Astrocyte of the cerebellum (primary cell): ENCODE measurements around the gene NOS2.
"Not testable (repeated sequence)": the region's sequence is repeated elsewhere in the genome, so short reads cannot be mapped to it uniquely, and the experiment has no call there.

Experiments used
- DNase-seq: peaks from one replicate; pipeline ENCODE4 v3.0.0-alpha.2; 2011; ENCODE audit warnings: low read depth
- H3K4me3 ChIP-seq: 2 replicates; pipeline ENCODE4 v1.5.1; 2011; ENCODE audit warnings: mild to moderate bottlenecking, low read depth, low read length, moderate library complexity
- in situ Hi-C: cut with HindIII; loops from 2 replicates; pipeline ENCODE4 v1.10.0; 2017; ENCODE audit warnings: low sequenced_read_pairs
- TF ChIP-seq, protein P1 (sequence below): IDR thresholded peaks from 2 replicates; pipeline ENCODE4 v1.5.1; 2012; ENCODE audit warnings: low read length, low read depth, moderate library complexity, mild to moderate bottlenecking; ENCODE audit errors: missing control alignments

The NOS2 gene

DNA sequence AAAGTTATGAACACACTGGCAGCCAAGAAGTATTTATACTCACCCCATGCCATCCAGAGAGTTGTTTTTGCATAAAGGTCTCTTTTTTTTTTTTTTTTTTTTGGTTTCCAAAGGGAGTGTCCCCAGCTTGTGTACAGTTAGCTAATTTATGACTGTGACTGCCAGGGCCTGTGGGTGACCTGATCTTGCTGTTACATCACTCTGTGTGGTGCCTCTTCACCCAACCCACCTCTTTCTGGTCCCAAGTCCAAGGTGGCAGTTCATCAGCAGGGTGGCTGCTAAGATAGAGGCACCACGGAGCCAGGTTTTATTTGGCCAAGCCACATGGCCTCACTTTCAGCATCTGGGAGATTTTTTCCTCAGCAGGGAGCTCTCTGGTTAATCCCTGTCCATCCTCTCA, at the start of gene NOS2:
Gene NOS2, minus strand, starts transcription at position 8 of the 400 bp plus-strand sequence. CDS start 1,720 bp downstream, outside the sequence.
- in situ Hi-C loops = no loop called here
- no peak for DNase-seq
- no peak within 1 kb of the TSS for H3K4me3 ChIP-seq
- TF ChIP-seq, protein P1, sequence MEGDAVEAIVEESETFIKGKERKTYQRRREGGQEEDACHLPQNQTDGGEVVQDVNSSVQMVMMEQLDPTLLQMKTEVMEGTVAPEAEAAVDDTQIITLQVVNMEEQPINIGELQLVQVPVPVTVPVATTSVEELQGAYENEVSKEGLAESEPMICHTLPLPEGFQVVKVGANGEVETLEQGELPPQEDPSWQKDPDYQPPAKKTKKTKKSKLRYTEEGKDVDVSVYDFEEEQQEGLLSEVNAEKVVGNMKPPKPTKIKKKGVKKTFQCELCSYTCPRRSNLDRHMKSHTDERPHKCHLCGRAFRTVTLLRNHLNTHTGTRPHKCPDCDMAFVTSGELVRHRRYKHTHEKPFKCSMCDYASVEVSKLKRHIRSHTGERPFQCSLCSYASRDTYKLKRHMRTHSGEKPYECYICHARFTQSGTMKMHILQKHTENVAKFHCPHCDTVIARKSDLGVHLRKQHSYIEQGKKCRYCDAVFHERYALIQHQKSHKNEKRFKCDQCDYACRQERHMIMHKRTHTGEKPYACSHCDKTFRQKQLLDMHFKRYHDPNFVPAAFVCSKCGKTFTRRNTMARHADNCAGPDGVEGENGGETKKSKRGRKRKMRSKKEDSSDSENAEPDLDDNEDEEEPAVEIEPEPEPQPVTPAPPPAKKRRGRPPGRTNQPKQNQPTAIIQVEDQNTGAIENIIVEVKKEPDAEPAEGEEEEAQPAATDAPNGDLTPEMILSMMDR = no peak

DNA sequence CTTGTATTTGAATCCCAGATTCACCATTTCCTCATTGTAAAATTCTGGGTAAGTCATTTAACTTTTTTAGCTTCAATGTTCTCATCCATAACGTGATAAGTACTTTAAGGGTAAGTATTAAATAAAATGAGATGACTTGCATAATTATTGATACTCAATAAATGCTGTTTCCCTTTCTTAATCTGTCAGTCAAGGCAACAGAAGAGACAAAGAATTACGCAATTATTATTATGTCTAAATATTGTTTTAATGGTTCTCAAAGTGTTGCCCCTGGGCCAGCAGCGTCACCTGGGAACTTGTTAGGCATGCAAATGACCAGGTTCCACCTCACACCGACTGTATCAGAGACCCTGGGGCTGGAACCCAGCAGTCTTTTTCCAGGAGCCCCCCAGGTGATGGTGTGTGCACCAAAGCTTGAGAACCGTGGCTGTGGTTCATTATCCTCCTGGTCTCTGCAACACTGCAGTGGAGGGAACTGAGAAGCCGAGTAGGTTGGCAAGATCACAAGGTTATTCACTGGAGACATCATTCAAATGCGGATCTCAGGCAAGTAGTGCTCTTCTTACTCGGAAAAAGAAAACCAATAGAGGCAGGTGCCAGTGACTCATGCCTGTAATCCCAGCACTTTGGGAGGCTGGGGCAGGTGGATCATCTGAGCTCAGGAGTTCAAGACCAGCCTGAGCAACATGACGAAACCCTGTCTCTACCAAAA, 49.3 kb upstream of the NOS2 start:
- no peak overlapping the region for H3K4me3 ChIP-seq
- DNase-seq = no peak
- TF ChIP-seq, protein P1 = no peak
- in situ Hi-C loops = no loop called here

DNA sequence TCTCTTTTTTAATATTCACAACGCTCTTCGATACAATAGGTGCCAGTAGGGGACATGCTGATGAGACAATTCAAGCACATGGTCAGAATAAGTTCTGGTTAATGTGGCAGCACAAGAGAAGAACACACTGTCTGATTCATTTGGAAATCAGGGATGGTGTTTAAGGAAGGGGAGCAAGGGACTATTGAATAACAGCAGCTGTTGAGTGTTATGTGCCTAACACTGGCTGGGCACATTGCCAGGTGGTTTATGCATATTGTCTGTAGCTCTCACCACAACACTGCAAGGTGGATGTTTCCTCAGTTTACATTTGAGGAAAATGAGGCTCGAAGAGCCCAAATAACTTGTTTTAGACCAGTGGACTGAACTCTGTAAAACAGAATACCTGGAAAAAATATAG, 48.6 kb upstream of the NOS2 start:
- TF ChIP-seq, protein P1 = no peak
- no peak overlapping the region for H3K4me3 ChIP-seq
- in situ Hi-C loops = no loop called here
- DNase-seq = no peak

DNA sequence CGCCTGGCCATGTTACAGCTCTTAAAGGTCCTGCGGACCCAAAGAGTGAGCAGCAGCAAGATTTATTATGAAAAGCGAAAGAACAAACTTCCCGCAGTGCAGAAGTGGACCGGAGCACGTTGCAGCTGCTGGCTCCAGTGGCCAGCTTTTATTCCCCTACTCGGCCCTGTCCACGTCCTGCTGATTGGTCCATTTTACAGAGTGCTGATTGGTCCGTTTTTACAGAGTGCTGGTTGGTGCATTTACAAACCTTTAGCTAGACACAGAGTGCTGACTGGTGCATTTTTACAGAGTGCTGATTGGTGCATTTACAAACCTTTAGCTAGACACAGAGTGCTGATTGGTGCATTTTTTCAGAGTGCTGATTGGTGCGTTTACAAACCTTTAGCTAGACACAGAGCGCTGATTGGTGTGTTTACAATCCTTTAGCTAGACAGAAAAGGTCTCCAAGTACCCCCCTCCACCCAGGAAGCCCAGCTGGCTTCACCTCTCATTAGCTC, 46.5 kb upstream of the NOS2 start:
- DNase-seq, H3K4me3 ChIP-seq, in situ Hi-C loops: not testable (repeated sequence)

DNA sequence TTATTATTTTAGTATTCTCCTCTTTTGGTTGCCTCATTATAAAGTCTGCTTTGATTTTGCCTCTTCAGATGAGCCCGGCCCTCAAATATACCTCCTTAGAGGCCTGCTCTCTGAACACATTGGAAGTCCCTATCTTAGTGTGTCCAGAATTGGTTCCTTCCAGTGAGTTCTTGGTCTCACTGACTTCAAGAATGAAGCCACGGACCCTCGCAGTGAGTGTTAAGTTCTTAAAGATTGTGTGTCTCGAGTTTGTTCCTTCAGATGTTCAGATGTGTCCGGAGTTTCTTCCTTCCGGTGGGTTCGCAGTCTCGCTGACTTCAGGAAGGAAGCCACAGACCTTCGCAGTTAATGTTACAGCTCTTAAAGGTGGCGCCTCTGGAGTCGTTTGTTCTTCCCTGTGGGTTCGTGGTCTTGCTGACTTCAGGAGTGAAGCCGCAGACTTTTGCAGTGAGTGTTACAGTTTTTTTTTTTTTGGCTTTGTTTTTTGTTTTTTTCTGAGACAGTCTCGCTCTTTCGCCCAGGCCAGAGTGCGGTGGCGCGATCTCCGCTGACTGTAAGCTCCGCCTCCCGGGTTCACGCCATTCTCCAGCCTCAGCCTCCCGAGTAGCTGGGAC, 45.8 kb upstream of the NOS2 start:
- DNase-seq = no peak
- H3K4me3 ChIP-seq = no peak overlapping the region
- TF ChIP-seq, protein P1 = no peak
- in situ Hi-C loops = no loop called here

DNA sequence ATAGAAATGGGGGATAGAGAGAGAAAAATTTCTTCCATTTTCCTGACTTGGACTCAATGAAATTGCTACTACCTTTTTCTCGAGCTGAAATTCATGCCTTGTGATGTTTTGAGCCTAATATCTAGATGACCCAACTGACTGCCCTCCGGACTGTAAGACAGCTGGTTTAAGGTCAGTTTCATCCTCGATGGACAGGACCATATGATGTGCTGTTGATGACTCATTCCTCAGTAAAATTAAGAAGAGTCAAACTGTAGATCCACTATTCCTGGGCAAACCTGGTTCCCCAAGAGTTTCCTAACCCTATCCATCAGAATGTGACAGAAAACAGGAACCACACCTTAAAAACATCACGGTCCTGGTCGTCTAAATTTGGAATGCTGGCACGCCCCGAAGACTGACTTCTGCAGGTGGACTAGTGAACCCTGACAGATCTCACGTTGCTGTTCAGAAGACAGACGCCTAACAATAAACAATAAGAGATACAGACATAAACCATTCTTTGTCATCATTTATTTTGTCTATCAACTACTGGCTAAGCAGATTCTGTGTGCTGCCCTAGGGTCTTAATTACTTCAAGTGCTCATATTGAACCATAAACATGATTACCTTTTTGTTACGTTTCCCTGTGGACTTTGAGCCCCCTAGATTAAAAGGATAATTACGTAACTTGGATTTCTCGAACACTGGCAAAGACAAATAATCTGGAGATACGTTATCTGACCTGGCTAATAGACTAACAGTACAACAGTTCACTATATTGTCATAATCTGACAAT, 45.1 kb upstream of the NOS2 start:
- TF ChIP-seq, protein P1 = no peak
- no peak for DNase-seq
- no peak overlapping the region for H3K4me3 ChIP-seq
- in situ Hi-C loops = no loop called here
